Left ventricle myocardium superior (tissue), 1 donor: ENCODE data around the gene HERC3. TPM values are rescaled to one million over a fixed set of nuclear protein-coding genes. Genes with fewer than 3 reads are reported as not detected.

Experiments used
- ATAC-seq: fragments of 200-7000 bp; cut with Tn5 transposase; one replicate; pipeline ENCODE4 v1.9.1; 2020; ENCODE audit warnings: mild to moderate bottlenecking, moderate library complexity
- DNase-seq: peaks from one replicate; pipeline ENCODE4 v3.0.0-alpha.2; 2020
- intact Hi-C: fragments of 100-400 bp; cut with micrococcal nuclease; formaldehyde crosslinking; loops from one replicate; pipeline ENCODE4 v1.11.0; 2022
- total RNA-seq: library from RNA; stranded (reverse); fragmentation: NEBNext Ultra II Directional; extraction: Animal tissue kit (Norgen Biotek cat#: 25700); gene quantifications from one replicate; pipeline ENCODE4 v1.2.1, GENCODE V29; 2021
- donor health status: DM: no; HTN: yes; CAD: no; lungs with severe emphysema.

HERC3 gene
- total RNA-seq, 1 donor from 2014 or later: 61.9 TPM

- no peak for DNase-seq
- intact Hi-C loops: no loop called here
- peak; percentile 14 for ATAC-seq
Observed at GRCh38 chr4:88734403-88734949, 142.2 kb downstream of the HERC3 start.

- ATAC-seq (peak; percentile 72), DNase-seq (no peak)
- intact Hi-C loops: no loop called here
Observed at GRCh38 chr4:88735564-88735963, 143.3 kb downstream of the HERC3 start.

GRCh38 chr4:88736264-88736663, 144.0 kb downstream of the HERC3 start:
- DNase-seq: no peak
- intact Hi-C loops: no loop called here
- ATAC-seq: no peak

GRCh38 chr4:88737307-88737941, 145.1 kb downstream of the HERC3 start:
- ATAC-seq (no peak), DNase-seq (no peak)
- intact Hi-C loops: no loop called here

GRCh38 chr4:88738180-88738579, 145.9 kb downstream of the HERC3 start:
- intact Hi-C loops: no loop called here
- ATAC-seq: no peak
- no peak for DNase-seq

- intact Hi-C loops: no loop called here
- DNase-seq (no peak), ATAC-seq (no peak)
Observed at GRCh38 chr4:88742561-88742960, 150.3 kb downstream of the HERC3 start.

- intact Hi-C loops: no loop called here
- ATAC-seq: no peak
- no peak for DNase-seq
Observed at GRCh38 chr4:88743696-88744095, 151.4 kb downstream of the HERC3 start.

- ATAC-seq (peak; percentile 16), DNase-seq (no peak)
- intact Hi-C loops: no loop called here
Observed at GRCh38 chr4:88744609-88745008, 152.3 kb downstream of the HERC3 start.

GRCh38 chr4:88745175-88745574, 152.9 kb downstream of the HERC3 start:
- intact Hi-C loops: no loop called here
- DNase-seq (no peak), ATAC-seq (peak; percentile 42)

GRCh38 chr4:88745581-88746163, 153.4 kb downstream of the HERC3 start:
- peak; percentile 73 for ATAC-seq
- no peak for DNase-seq
- intact Hi-C loops: no loop called here

- ATAC-seq: peak; percentile 27
- no peak for DNase-seq
- intact Hi-C loops: no loop called here
Observed at GRCh38 chr4:88746206-88746605, 153.9 kb downstream of the HERC3 start.

- DNase-seq (no peak), ATAC-seq (no peak)
- intact Hi-C loops: no loop called here
Observed at GRCh38 chr4:88747351-88747750, 155.1 kb downstream of the HERC3 start.

GRCh38 chr4:88750369-88750768, 158.1 kb downstream of the HERC3 start:
- no peak for DNase-seq
- ATAC-seq: no peak

GRCh38 chr4:88751258-88752075, 159.2 kb downstream of the HERC3 start:
- no peak for ATAC-seq
- DNase-seq: no peak
- intact Hi-C loops: no loop called here

More at GRCh38 chr4:88750369-88750768, 158.1 kb downstream of the HERC3 start:
- intact Hi-C loops: no loop called here

GRCh38 chr4:88752076-88752463, 159.8 kb downstream of the HERC3 start:
- no peak for ATAC-seq
- DNase-seq: no peak
- intact Hi-C loops: no loop called here

GRCh38 chr4:88752754-88753153, 160.5 kb downstream of the HERC3 start:
- no peak for DNase-seq
- ATAC-seq: no peak
- intact Hi-C loops: no loop called here

- DNase-seq (no peak), ATAC-seq (peak; percentile 42)
- intact Hi-C loops: no loop called here
Observed at GRCh38 chr4:88753658-88754571, 161.6 kb downstream of the HERC3 start.

- DNase-seq (no peak), ATAC-seq (no peak)
- intact Hi-C loops: no loop called here
Observed at GRCh38 chr4:88754796-88755195, 162.5 kb downstream of the HERC3 start.

- DNase-seq (no peak), ATAC-seq (no peak)
- intact Hi-C loops: no loop called here
Observed at GRCh38 chr4:88755454-88755853, 163.2 kb downstream of the HERC3 start.
